Parathyroid adenoma (tissue), 2 donors: ENCODE results near the gene SLC4A1.

Source experiments
- H2AFZ ChIP-seq: fragments of 300-600 bp; sonication (generic); one replicate; pipeline ENCODE4 v1.7.0; 2017; ENCODE audit warnings: antibody characterized with exemption, mild to moderate bottlenecking
- H3K27ac ChIP-seq: fragments of 300-600 bp; sonication (generic); one replicate; pipeline ENCODE4 v1.7.0; 2017
- H3K27me3 ChIP-seq: fragments of 300-600 bp; sonication (generic); one replicate; pipeline ENCODE4 v1.7.0; 2017; ENCODE audit warnings: low read length; ENCODE audit not compliant: control insufficient read depth, insufficient read depth
- H3K36me3 ChIP-seq: fragments of 300-600 bp; sonication (generic); one replicate; pipeline ENCODE4 v1.7.0; 2017; ENCODE audit warnings: low read length; ENCODE audit not compliant: control insufficient read depth, insufficient read depth
- H3K4me1 ChIP-seq: fragments of 300-600 bp; sonication (generic); one replicate; pipeline ENCODE4 v1.7.0; 2017; ENCODE audit warnings: control low read depth
- H3K4me2 ChIP-seq: fragments of 300-600 bp; sonication (generic); one replicate; pipeline ENCODE4 v1.7.0; 2017; ENCODE audit warnings: low read length
- H3K4me3 ChIP-seq: fragments of 300-600 bp; sonication (generic); one replicate; pipeline ENCODE4 v1.7.0; 2017; ENCODE audit warnings: low read depth, low read length
- H3K79me2 ChIP-seq: fragments of 300-600 bp; sonication (generic); one replicate; pipeline ENCODE4 v1.7.0; 2017; ENCODE audit warnings: control low read depth
- H3K9ac ChIP-seq: fragments of 300-600 bp; sonication (generic); one replicate; pipeline ENCODE4 v1.7.0; 2017; ENCODE audit warnings: mild to moderate bottlenecking
- H3K9me3 ChIP-seq: fragments of 300-600 bp; sonication (generic); one replicate; pipeline ENCODE4 v1.7.0; 2017; ENCODE audit warnings: low read length; ENCODE audit not compliant: control insufficient read depth
- TF ChIP-seq, protein P1 (sequence below): fragments of 300-600 bp; sonication (generic); IDR thresholded peaks from one replicate; pipeline ENCODE4 v1.7.0; 2017; ENCODE audit warnings: antibody characterized with exemption, mild to moderate bottlenecking
- donor health status: primary hyperparathyroidism.

Gene SLC4A1

GRCh38 chr17:44206825-44207155, 61.1 kb downstream of the SLC4A1 start:
- Histone ChIP-seq H3K4me3 (no peak overlapping the region), H3K4me1 (peaks cover 14% of the 10 kb centered on the region)

GRCh38 chr17:44205962-44206824, 61.7 kb downstream of the SLC4A1 start:
- Histone ChIP-seq H3K9ac (no peak overlapping the region), H3K27ac (no peak overlapping the region), H2AFZ (no peak overlapping the region), H3K4me1 (peaks cover 14% of the 10 kb centered on the region), H3K36me3 (no peaks in the 10 kb centered on the region), H3K4me2 (no peak overlapping the region), H3K9me3 (no peaks in the 10 kb centered on the region), H3K79me2 (peaks cover 8% of the 10 kb centered on the region), H3K27me3 (no peaks in the 10 kb centered on the region), H3K4me3 (no peak overlapping the region)
- TF ChIP-seq, protein P1, sequence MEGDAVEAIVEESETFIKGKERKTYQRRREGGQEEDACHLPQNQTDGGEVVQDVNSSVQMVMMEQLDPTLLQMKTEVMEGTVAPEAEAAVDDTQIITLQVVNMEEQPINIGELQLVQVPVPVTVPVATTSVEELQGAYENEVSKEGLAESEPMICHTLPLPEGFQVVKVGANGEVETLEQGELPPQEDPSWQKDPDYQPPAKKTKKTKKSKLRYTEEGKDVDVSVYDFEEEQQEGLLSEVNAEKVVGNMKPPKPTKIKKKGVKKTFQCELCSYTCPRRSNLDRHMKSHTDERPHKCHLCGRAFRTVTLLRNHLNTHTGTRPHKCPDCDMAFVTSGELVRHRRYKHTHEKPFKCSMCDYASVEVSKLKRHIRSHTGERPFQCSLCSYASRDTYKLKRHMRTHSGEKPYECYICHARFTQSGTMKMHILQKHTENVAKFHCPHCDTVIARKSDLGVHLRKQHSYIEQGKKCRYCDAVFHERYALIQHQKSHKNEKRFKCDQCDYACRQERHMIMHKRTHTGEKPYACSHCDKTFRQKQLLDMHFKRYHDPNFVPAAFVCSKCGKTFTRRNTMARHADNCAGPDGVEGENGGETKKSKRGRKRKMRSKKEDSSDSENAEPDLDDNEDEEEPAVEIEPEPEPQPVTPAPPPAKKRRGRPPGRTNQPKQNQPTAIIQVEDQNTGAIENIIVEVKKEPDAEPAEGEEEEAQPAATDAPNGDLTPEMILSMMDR = no peak

More at GRCh38 chr17:44206825-44207155, 61.1 kb downstream of the SLC4A1 start:
- H3K27ac ChIP-seq = no peak overlapping the region
- no peaks in the 10 kb centered on the region for H3K27me3 ChIP-seq
- no peaks in the 10 kb centered on the region for H3K9me3 ChIP-seq
- no peak overlapping the region for H3K9ac ChIP-seq
- TF ChIP-seq, protein P1 = no peak
- no peak overlapping the region for H3K4me2 ChIP-seq
- H3K36me3 ChIP-seq = no peaks in the 10 kb centered on the region
- peaks cover 14% of the 10 kb centered on the region for H3K79me2 ChIP-seq
- H2AFZ ChIP-seq = no peak overlapping the region

DNA sequence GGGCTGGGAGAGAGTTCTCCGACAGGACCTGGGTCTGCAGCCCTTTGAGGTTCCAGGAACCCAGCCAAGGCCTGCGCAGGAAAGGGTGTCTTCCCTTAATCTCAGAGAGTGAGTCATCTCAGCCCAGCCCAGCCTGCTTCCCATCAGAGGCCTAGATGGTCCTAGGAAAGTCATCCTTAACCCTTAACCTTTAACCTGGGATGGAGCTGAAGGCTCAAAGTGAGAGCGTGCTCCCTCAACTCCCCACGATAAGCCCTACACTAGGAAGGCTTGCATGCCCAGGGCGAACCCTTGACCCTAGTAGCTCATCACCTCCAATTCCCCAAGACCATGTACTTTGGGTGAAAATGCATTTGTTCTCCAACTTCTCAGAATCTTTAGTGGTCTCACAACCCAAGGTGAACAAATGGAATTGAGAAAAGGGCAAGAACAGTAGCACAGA, 63.5 kb downstream of the SLC4A1 start:
- Histone ChIP-seq H2AFZ (no peak overlapping the region), H3K36me3 (no peaks in the 10 kb centered on the region), H3K9me3 (no peaks in the 10 kb centered on the region), H3K79me2 (no peaks in the 10 kb centered on the region), H3K27me3 (no peaks in the 10 kb centered on the region), H3K27ac (no peak overlapping the region), H3K4me1 (peaks cover 11% of the 10 kb centered on the region), H3K9ac (no peak overlapping the region), H3K4me2 (no peak overlapping the region), H3K4me3 (no peak overlapping the region)
- TF ChIP-seq, protein P1 = no peak

- Histone ChIP-seq H2AFZ (no peak overlapping the region), H3K27me3 (no peaks in the 10 kb centered on the region), H3K4me1 (peaks cover 11% of the 10 kb centered on the region), H3K9ac (no peak overlapping the region), H3K9me3 (no peaks in the 10 kb centered on the region), H3K4me2 (no peak overlapping the region), H3K4me3 (no peak overlapping the region), H3K36me3 (no peaks in the 10 kb centered on the region), H3K79me2 (no peaks in the 10 kb centered on the region), H3K27ac (no peak overlapping the region)
- TF ChIP-seq, protein P1 = peak; percentile 71
Observed at GRCh38 chr17:44203731-44204440, 64.0 kb downstream of the SLC4A1 start.
